SK-MEL-5 (cell line): ENCODE results near the gene UBAP1. TPM values are rescaled to one million over a fixed set of nuclear protein-coding genes. Genes with fewer than 3 reads are reported as not detected.
"Not testable (repeated sequence)": the region's sequence is repeated elsewhere in the genome, so short reads cannot be mapped to it uniquely, and the experiment has no call there.

Experiments used
- DNase-seq: peaks from one replicate; pipeline ENCODE4 v3.0.0-alpha.2; 2016; ENCODE audit warnings: low read depth, low spot score
- in situ Hi-C: cut with HindIII; loops from 2 replicates; pipeline ENCODE4 v1.10.0; 2016; ENCODE audit warnings: low sequenced_read_pairs, high pct_unique_total_duplicates, low pct_unique_long_range_greater_than_20kb
- polyA plus RNA-seq, 2 experiments: library from polyadenylated mRNA; depleted of rRNA; stranded (reverse); fragments of >200 nt; gene quantifications; 2 replicates each; pipeline ENCODE4 v1.2.3, GENCODE V29; 2015
- total RNA-seq: library from RNA; depleted of rRNA; stranded (reverse); fragments of >200 nt; shearing (Covaris generic); gene quantifications from 2 replicates; pipeline ENCODE4 v1.2.3, GENCODE V29; 2014; rRNA removed

Gene UBAP1
- 9.8 and 11.2 TPM in 2 replicates for total RNA-seq
- polyA plus RNA-seq (2015; cell fraction: cytosol; rRNA removed): 21.7 and 23.7 TPM in 2 replicates
- polyA plus RNA-seq (2015; cell fraction: nucleus; rRNA removed): 6.8 and 7.6 TPM in 2 replicates

GRCh38 chr9:34178436-34179212, at the start of gene UBAP1:
Gene UBAP1, plus strand, starts transcription at chr9:34179043. Its CDS starts 41,872 bp downstream, at chr9:34220915.
- in situ Hi-C loops: no loop called here
- DNase-seq: peak; percentile 97

- in situ Hi-C loops: no loop called here
- DNase-seq: no peak
Measured at GRCh38 chr9:34131571-34131970, 47.3 kb upstream of the UBAP1 start.

- DNase-seq: no peak
- in situ Hi-C loops: no loop called here
Measured at GRCh38 chr9:34133436-34133949, 45.4 kb upstream of the UBAP1 start.

- in situ Hi-C loops: no loop called here
- no peak for DNase-seq
Measured at GRCh38 chr9:34134521-34134920, 44.3 kb upstream of the UBAP1 start.

GRCh38 chr9:34138644-34139043, 40.2 kb upstream of the UBAP1 start:
- DNase-seq, in situ Hi-C loops: not testable (repeated sequence)

GRCh38 chr9:34139477-34140146, 39.2 kb upstream of the UBAP1 start:
- in situ Hi-C loops: no loop called here
- DNase-seq: peak; percentile 65

- in situ Hi-C loops: no loop called here
- DNase-seq: no peak
Measured at GRCh38 chr9:34140853-34141252, 38.0 kb upstream of the UBAP1 start.

GRCh38 chr9:34143116-34143515, 35.7 kb upstream of the UBAP1 start:
- DNase-seq: no peak
- in situ Hi-C loops: no loop called here

GRCh38 chr9:34145165-34145564, 33.7 kb upstream of the UBAP1 start:
- in situ Hi-C loops: no loop called here
- no peak for DNase-seq

GRCh38 chr9:34151398-34151797, 27.4 kb upstream of the UBAP1 start:
- in situ Hi-C loops: no loop called here
- no peak for DNase-seq

GRCh38 chr9:34154057-34154456, 24.8 kb upstream of the UBAP1 start:
- no peak for DNase-seq
- in situ Hi-C loops: no loop called here

GRCh38 chr9:34157318-34157717, 21.5 kb upstream of the UBAP1 start:
- in situ Hi-C loops: no loop called here

GRCh38 chr9:34157898-34158297, 20.9 kb upstream of the UBAP1 start:
- in situ Hi-C loops: no loop called here
- no peak for DNase-seq

More at GRCh38 chr9:34157318-34157717, 21.5 kb upstream of the UBAP1 start:
- DNase-seq: no peak

GRCh38 chr9:34158362-34158869, 20.4 kb upstream of the UBAP1 start:
- no peak for DNase-seq
- in situ Hi-C loops: no loop called here

- in situ Hi-C loops: no loop called here
- no peak for DNase-seq
Measured at GRCh38 chr9:34163434-34163833, 15.4 kb upstream of the UBAP1 start.

GRCh38 chr9:34169125-34169524, 9.7 kb upstream of the UBAP1 start:
- DNase-seq: no peak
- in situ Hi-C loops: no loop called here

GRCh38 chr9:34170237-34170991, 8.4 kb upstream of the UBAP1 start:
- in situ Hi-C loops: no loop called here

More at GRCh38 chr9:34170237-34170991, 8.4 kb upstream of the UBAP1 start:
- no peak for DNase-seq
